Endothelial cell of umbilical vein (primary cell): ENCODE data around the gene ALOX5.

Experiments
- CTCF ChIP-seq, 2 donors: IDR thresholded peaks; 1 replicate in 1 of 2; 2 replicates in 1 of 2; pipeline ENCODE4 v1.5.1; 2011; ENCODE audit warnings: low read length in 2 of 2, mild to moderate bottlenecking in 2 of 2, moderate library complexity in 2 of 2, control low read depth in 1 of 2, inconsistent platforms in 1 of 2, low read depth in 1 of 2; ENCODE audit not compliant: insufficient read depth in 1 of 2; ENCODE audit errors: extremely low read depth in 1 of 2
- EZH2 ChIP-seq: IDR thresholded peaks from 2 replicates; pipeline ENCODE4 v1.6.1; 2012; ENCODE audit warnings: borderline replicate concordance, low read depth, mild to moderate bottlenecking, moderate library complexity, low read length, inconsistent platforms; ENCODE audit not compliant: severe bottlenecking
- FOS ChIP-seq: IDR thresholded peaks from 2 replicates; pipeline ENCODE4 v1.6.1; 2011; ENCODE audit warnings: mild to moderate bottlenecking, low read length, moderate library complexity, borderline replicate concordance; ENCODE audit not compliant: insufficient read depth
- GATA2 ChIP-seq: IDR thresholded peaks from 2 replicates; pipeline ENCODE4 v1.7.0; 2011; ENCODE audit warnings: low read depth, mild to moderate bottlenecking, moderate library complexity, mixed read lengths, low read length; ENCODE audit not compliant: insufficient read length, insufficient read depth
- JUN ChIP-seq: IDR thresholded peaks from 2 replicates; pipeline ENCODE4 v1.6.1; 2011; ENCODE audit warnings: borderline replicate concordance, low read depth; ENCODE audit not compliant: insufficient read length, insufficient read depth
- MAX ChIP-seq: IDR thresholded peaks from 2 replicates; pipeline ENCODE4 v1.6.1; 2011; ENCODE audit not compliant: insufficient read depth, insufficient read length
- MYC ChIP-seq: IDR thresholded peaks from one replicate; pipeline ENCODE4 v1.6.1; 2011; ENCODE audit warnings: mild to moderate bottlenecking, low read depth, low read length
- POLR2A ChIP-seq: IDR thresholded peaks from 2 replicates; pipeline ENCODE4 v1.6.1; 2012; ENCODE audit warnings: low read depth, mild to moderate bottlenecking, control low read depth, low read length
- POLR2AphosphoS5 ChIP-seq: IDR thresholded peaks from 2 replicates; pipeline ENCODE4 v1.6.1; 2012; ENCODE audit warnings: low read depth, mild to moderate bottlenecking, control low read depth, low read length, moderate library complexity; ENCODE audit not compliant: insufficient read depth

GRCh38 chr10:45476559-45476958 lies 102.5 kb downstream of the ALOX5 start:
- no peak for TF ChIP-seq CTCF (IDR thresholded peaks at IDR 0.05; ENCODE audit: extremely low read depth in 1 of 2, insufficient read depth in 1 of 2, low read depth in 1 of 2, low read length in 2 of 2)
- TF ChIP-seq POLR2A, result no peak
- no peak for TF ChIP-seq EZH2
- TF ChIP-seq FOS, result no peak
- no peak for TF ChIP-seq GATA2
- no peak for TF ChIP-seq POLR2AphosphoS5
- TF ChIP-seq MAX, result no peak
- TF ChIP-seq JUN, result no peak
- TF ChIP-seq MYC, result no peak
